Stimulated activated CD8-positive, alpha-beta memory T cell treated with anti-CD3 and anti-CD28 coated beads, Interleukin-4, amount 100 ng/mL, for 1 hour (primary cell): ENCODE data around the gene CCDC146.
"Not testable (repeated sequence)": the region's sequence is repeated elsewhere in the genome, so short reads cannot be mapped to it uniquely, and the experiment has no call there.

Experiments used
- DNase-seq, 2 donors: peaks; one replicate each; pipeline ENCODE4 v3.0.0-alpha.2; 2020; ENCODE audit warnings: low read depth in 2 of 2, low spot score in 1 of 2

The CCDC146 gene

DNA sequence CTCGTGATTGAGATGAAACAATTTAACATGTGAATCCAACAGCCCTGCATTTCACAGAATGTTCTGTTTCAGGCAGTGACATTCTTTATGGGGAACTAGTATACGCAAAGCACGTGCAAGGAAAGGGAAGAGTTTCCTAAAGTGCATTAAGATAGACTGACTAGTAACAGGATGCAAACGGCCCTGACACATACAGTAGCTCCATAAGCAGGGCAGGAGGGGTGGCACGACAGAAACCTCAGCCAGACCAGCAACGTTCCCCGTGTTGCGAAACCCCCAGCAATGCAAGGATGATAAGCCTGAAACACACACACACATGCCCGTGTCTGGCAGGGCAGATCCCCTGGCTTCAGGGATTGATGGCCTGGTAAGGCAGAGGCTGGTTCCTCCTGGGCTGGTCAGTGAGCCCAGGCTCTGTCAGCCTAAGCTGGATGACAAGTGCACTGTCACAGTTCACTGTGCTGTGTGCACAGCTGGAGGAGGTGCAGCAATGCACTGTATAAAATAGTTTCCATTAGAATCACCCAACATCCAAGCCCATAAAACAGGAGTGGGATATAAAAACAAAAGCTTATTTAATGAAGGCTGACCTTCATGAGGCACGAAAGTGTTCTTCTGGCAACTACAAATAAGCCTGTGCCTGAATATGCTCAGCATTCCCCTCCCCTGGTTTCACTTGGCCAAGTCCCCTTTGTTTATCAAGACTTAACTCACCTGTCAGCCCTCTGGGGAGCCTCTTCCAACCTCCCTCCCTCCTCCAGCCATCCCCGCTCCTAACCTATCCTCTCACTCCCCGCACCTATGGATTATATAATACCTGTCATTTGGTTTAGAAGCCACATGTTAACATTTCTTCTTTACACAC, 204.9 kb downstream of the CCDC146 start:
- DNase-seq = no peak

DNA sequence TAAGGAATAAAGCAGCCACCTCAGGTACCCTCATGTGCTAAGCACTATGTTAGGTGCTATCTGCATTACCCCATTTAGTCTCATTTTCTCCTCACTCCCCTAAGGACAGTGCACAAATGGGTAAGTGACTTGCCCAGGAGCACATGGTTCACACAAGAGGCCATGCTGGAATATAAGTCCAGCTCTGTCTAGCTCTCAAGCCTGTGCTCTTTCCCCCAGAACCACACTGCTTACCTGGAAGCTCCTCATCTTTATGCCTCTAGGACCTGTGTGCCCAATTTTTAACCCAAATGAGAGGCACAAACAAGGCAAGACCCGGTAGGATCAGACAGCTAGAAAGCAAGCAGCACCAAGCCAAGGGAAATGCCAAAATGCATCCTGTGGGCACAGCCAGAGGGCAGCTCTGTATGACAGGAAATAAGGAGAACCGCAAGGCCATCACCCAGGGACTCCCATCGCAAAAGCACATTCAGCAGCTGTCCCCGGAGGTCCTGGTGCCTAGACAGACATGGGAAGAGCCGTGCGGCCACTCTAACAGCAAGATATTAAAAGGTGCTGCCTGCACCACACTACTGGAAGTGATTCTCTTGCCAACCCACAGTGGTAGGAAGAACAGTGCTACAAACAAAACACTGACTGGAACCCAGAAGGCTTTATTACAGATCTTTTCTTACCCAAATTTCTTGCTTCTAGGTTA, 205.7 kb downstream of the CCDC146 start:
- DNase-seq = no peak

DNA sequence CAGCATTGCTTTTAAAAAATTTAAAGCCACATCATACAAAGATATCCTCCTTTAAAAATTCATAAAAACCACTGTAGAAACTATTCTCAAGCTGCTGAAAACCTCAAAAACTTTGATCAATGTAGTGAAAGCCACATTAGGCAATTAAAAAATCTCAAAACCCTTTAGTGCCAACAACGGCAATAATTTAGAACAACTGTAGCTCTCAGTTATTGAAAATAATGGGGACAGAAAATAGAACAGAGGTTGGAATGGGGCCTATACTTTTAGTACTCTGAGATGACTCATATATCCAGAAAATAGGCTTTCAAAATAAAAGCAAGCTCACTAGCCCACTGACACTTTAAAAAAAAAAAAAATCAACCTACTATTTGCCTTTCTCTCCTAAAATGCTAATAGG, 206.3 kb downstream of the CCDC146 start:
- no peak for DNase-seq

DNA sequence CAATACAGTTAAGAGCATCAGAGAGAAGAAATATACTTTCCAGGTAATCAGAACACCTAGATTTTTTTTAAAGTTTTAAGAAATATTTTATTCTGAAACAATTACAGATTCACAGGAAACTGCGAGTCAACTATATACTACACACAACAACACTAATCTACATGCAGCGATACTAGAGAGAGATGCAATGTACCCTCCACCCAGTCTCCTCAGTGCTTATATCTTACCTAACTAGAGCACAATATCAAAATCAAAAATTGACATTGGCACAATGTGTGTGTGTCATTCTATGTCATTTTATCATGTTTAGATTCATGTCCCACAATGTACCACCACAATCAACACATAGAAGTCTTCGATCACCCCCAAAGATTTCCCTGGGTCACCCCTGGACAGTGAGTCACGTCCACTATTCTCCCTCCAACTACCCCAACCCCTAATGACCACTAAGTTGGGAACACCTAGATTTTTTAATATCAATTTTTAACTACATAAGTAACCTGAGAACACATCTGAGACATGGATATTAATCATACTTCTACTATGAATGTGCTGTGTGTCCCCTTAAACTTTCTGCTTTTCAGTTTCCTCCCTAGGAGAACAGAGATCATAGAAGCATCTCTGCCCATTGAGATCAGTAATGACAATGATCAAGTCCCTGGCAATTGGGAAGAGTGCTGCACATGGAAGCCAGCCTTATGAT, 207.2 kb downstream of the CCDC146 start:
- no peak for DNase-seq

DNA sequence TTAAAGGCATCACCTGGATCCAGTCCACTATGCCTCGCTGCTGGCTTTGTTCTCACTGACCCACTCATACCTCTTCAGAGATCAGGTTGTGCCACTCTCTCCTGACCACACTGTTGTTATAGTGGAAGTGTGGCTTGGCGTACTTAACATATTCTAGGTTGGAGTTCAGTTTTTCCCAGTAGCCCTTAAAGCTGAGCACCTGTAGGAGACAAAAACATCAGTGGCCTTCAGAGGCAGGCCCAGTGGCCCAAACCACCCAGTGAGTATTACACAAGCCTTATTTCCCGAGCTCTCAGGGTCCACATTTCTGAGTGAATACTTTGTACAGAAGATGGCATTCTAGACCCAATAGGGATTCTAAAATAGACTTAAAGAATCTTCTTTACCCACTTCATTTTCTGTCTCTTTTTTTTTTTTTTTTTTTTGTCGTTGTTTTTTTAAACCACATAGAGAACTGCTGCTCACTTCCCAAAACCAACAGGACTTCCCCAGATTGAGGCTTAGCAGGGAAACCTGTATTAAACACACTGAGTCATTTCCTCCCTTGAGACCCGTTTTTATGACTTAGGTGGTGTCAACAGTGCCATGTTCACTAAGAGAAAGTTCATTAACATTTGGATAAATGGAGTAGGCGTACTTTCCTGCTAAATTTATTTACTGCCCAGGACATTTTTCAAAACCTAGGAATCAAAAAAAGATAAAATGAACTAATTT, 207.9 kb downstream of the CCDC146 start:
- DNase-seq = no peak

DNA sequence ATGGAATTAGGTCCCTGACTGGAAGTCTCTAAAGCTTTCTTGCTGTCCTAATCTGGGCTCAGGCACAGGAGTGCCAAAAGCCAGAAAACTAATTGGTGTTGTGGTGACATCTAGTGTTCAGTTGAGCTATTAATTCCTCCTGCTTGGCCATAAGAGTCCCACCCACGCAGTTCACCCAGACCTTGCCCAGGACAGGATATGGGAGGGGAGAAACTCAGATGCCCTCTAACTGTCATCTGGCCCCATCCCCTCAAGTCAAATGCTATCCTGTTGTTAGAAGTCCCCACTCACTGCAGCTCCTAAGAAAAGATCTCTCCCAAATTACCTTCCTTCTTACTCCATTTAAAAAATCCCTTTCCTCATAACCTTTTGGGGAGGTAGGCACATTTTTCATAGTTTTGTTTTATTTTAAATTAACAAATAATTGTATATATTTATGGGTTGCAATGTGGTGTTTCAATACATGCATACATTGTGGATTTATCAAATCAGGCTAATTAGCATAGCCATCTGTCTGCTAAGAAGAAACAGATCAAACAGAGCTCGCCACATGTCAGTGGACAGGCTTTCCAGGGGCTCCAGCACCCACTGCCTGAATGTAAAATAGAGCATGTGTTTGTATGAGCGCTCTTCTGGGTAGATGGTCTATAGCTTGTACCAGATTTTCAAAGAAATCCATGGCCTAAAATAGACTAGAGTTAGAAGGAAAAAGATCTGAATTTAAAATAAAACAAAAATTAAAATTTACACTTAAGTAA, 209.7 kb downstream of the CCDC146 start:
- DNase-seq = peak in 1 of 2 donors; percentile 14

DNA sequence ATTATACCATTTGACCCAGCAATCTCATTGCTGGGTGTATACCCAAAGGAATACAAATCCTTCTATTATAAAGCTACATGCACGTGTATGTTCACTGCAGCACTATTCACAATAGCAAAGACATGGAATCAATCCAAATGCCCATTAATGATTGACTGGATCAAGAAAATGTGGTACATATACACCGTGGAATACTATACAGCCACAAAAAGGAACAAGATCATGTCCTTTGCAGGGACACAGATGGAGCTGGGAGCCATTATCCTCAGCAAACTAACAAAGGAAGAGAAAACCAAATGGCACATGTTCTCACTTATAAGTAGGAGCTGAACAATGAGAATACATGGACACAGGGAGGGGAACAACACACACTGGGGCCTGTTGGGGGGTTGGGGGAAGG, 211.6 kb downstream of the CCDC146 start:
- DNase-seq = not testable (repeated sequence)

DNA sequence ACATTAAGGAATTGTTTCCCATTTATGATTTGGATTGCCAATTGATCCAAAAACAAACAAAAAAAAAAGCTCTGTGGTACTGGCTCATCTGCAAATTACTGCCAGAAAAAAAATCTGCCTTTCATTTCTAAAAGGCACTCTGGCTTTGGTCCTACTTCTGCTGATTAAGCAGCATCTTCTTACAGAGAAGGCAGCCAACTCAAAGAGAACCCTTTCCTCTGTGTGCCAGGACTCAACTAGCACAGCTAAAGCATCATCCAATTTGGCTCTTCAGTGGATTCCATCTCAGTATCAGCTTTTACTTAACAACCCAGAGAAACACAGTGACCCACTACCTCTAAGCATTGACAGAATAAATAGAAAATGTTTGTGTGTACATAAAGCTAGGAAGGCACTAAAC, 213.2 kb downstream of the CCDC146 start:
- no peak for DNase-seq

DNA sequence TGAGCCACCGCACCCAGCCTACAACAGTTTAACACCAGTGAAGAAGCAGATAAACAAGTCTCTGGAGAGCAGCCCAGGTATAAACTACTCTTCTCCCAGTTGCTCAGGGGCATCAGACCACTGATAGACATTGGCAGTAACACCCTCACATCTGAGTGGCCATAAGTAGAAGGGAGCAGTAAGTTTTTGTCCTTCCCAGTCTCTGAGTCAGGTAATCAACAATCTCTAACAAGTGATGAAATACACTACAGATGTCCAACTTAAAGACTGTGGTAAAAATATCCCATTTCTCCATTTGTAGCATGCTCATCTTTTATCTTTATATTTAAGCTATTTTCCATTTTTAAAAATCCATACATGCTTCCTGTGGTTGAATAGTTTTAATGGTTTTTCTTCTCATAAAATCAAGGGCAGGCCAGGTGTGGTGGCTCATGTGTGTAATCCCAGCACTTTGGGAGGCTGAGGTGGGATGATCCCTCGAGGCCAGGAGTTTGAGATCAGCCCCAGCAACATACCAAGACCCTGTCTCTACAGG, 215.1 kb downstream of the CCDC146 start:
- no peak for DNase-seq

DNA sequence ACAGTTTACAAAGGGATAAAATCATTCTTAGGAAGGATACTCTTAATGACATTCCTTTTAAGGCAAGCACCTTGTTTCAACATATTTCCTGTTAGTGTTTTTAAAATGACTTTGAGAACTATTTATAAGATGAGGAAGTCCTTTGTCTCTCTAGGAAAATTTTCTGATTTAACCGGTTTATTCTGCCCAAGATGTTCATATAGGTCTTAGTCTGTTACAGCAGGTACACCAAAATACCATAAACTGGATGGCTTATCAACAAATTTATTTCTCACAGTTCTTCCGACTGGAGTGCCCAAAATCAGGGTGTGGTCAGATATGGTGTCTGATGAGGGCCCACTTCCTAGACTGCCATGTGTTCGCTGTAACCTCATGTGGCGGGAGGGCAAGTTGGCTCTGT, 215.8 kb downstream of the CCDC146 start:
- DNase-seq = no peak

DNA sequence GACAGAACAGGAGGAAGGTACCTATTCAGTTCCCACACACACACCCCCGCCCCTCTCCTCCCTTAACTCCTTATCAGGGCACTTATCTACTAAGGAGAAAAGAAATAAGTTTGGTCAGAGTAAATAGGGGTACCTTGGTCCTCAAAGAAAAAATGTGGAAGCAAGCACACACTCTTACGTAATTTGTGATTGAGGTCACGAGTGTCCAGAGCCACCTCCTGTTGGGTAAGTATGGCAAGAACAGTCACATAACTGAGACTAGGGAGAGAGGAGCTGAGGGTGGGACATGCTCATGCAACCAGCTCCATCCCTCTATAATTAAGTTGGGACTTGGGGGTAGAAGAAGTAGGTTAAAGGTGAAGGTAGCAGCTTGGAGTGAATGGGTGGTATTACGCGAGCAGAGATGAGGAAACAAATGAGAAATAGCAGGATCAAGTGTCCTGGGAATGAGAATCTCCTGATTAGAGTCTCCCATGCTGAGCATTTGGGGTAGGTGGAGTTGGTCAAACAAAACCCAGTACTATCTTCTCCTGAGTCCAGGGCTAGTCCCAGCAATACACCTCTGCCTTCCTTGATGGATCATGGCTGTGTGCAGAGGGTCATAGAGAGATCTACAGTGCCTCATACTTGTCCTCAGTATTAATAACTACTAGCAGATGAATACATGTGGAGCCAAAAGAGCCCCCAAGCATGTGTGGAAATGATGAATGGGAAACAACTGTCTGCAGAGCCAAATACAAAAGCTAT, 216.6 kb downstream of the CCDC146 start:
- DNase-seq = no peak

DNA sequence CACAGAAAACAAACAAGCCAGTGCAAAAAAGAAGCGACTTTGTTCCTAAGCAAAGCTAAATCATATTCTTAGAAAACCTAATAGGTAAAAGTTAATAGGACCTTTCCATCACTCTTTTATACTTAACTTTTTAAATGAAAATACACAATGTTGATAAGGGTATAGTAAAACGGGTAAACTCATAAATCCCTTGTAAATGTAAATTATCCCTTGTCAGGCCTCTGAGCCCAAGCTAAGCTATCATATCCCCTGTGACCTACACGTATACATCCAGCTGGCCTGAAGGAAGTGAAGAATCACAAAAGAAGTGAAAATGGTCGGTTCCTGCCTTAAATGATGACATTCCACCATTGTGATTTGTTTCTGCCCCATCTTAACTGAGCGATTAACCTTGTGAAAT, 217.3 kb downstream of the CCDC146 start:
- DNase-seq = no peak
